ENCODE data around the gene DCTN2.
"Not testable (repeated sequence)": the region's sequence is repeated elsewhere in the genome, so short reads cannot be mapped to it uniquely, and the experiment has no call there.

The DCTN2 gene

DNA sequence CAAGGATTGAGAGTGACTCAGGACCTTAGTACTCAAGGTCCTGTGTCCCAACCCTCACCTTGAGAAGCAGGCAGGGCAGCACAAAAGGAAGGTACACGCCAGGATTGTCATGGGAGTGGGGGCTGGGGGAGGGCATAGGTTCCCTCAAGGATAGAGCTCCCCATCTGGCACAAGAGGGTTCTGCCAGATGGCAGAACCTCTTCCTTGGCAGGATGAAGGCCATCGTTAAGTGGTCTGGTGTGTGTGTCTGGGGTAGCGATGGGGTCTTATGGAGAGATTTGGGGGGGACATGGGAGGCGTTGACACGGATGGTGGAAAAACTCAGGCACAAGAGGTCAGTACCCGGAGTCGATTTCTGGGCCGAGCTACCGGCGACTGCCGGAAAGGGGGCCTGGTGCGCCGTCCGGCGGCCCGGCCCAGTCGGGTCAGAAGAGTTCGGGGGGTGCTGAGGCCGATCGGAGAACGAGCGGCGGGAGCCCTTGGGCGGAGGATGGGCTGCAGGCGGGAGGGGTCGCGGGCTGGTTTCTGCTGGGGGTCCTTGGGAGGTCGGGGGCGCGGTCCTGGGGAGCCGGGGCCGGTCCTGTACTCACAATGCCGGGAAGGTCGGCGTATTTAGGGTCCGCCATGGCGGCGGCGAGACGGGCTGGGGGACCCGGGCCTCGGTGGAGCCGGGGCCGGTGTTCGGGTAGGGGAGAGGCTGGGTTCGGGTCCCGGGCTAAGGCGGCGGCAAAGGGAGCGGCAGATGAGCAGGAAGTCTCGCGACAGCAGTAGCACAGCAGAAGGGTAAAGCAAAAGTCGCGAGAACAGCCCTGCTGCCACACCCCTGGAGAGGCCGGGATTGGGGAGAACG lies at the start of gene DCTN2:
Gene DCTN2 (minus strand): TSS at position 755 of the 850 bp plus-strand sequence. CDS start 129 bp downstream, at position 626.
- peak; percentile 98 for DNase-seq

DNA sequence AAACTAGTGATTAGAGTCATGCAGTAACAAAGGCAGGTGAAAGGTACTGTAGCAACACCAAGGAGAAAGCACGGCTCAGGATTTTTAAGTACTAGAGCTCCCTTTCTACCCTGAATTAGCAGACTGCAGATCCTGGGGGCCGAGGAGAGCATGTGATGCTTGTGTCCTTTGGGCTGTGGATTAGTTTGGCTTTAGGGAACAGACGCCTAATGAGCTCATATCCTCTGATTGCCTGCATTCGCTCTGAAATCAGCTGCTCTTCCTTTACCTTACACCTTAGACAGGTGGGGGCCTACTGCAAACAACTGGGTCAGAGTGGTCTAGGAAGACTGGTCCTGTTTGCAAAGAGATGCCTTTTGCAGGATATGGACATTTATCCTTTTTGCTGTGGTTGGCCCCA lies 46.2 kb upstream of the DCTN2 start:
- DNase-seq: no peak

GRCh38 chr12:57592551-57593165 lies 45.7 kb upstream of the DCTN2 start:
- DNase-seq: peak; percentile 30

DNA sequence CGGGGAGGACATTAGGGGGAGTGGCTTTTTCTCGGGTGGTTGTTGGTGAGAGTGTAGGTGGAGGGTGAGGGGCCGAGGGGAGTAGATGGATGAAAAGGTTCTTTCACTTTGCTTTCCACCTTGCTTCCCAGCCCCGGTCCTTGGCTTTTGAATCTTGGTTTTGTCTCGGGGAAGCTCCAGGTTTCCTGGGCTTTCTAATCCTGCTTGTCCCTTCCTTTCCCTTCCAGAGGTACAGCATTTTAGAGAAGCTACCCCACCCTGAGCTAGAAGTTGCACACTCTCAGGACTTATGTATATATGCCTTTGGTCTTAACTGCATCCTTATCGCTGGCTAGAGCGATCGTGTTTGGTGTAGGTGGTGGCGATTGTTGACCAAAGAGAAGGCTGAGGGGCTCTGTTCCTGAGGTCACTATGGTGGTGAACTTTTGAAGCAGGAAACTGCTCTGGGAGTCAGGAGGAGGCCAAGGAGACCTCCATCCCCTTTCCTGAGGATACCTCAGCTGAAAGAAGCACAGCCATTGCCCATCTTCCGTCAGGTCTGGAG lies 44.9 kb upstream of the DCTN2 start:
- no peak for DNase-seq

DNA sequence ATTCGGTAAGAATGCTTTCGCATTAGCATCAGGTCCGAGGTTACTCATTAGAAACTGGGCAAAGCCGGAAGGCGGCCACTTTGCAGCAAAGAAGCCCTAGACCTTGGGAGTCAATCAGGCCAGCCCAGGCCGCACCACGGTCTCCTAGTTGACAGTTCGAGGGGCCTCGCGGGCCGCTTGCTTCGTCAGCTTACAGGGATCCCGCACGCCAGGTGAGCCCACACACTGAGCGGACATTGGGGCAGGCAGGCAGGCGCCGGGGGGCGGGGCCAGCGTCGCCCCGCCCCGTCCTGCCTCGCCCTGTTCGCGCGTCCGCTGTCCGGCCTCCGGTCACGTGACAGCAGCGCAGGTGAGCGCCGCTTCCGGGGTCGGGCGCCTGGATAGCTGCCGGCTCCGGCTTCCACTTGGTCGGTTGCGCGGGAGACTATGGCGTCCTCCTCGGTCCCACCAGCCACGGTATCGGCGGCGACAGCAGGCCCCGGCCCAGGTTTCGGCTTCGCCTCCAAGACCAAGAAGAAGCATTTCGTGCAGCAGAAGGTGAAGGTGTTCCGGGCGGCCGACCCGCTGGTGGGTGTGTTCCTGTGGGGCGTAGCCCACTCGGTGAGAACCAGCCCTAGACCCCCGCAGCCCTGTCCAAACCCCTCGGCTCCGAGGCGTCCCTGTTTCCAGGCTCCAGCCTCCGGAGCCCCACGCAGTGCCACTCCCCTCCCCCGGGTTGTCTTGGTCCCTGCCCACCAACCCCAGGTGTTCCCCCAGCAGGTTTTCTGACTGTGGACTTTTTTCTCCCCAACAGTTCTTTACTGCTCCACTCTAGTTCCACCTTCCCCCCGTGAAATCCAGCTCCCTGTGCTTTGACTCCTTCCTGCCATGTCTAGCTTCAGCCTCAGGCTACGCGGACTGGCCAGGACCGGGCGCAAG lies 44.1 kb upstream of the DCTN2 start, which contains the start of gene PIP4K2C:
Gene PIP4K2C (plus strand): TSS at position 329 of the 918 bp plus-strand sequence. CDS start 98 bp downstream, at position 427.
- DNase-seq: peak; percentile 47

GRCh38 chr12:57590479-57590863 lies 43.5 kb upstream of the DCTN2 start:
- no peak for DNase-seq

DNA sequence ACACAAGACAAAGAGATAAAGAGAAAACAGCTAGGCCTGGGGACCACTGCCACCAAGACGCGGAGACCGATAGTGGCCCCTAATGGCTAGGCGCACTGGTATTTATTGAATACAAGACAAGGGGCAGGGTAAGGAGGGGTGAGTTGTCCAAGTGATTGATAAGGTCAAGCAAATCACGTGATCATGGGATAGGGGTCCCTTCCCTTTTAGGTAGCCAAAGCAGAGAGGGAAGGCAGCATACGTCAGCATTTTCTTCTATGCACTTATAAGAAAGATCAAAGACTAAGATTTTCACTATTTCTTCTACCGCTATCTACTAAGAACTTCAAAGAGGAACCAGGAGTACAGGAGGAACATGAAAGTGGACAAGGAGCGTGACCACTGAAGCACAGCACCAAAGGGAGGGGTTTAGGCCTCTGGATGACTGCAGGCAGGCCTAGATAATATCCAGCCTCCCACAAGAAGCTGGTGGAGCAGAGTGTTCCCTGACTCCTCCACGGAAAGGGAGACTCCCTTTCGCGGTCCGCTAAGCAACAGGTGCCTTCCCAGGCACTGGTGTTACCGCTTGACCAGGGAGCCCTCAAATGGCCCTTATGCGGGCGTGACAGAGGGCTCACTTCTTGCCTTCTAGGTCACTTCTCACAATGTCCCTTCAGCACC lies 42.1 kb upstream of the DCTN2 start:
- not testable (repeated sequence) for DNase-seq

DNA sequence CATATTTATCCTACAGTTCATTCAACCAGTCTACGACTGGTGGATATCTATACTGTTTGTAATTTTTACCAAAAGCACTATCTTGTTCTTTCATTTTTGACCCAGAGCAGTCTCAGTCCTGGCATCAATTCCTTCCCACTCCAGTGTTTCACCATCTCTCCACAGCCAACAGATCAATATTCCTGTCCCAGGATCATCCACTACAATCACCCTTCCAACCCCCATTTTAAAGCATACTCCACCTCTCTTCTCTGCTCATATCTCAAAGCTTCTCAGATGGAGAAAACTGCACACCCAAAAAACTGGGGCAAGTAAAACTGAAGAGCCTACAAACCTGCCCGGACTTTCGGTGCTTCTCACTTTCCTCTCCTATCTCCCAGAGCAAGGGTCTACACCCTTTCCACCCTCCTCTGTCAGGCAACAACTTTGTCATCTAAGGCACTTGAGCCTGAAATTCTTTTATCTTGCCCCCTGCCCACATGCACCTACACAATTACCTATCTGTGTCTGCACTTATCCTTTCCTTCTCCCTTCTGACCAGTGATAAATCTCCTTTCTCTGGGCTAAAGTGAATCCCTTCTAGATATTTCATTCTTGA lies 39.9 kb upstream of the DCTN2 start:
- DNase-seq: no peak

GRCh38 chr12:57586128-57586527 lies 39.1 kb upstream of the DCTN2 start:
- no peak for DNase-seq

GRCh38 chr12:57585156-57585555 lies 38.2 kb upstream of the DCTN2 start:
- DNase-seq: no peak

- DNase-seq: no peak
Observed at GRCh38 chr12:57584690-57585089, 37.7 kb upstream of the DCTN2 start.

DNA sequence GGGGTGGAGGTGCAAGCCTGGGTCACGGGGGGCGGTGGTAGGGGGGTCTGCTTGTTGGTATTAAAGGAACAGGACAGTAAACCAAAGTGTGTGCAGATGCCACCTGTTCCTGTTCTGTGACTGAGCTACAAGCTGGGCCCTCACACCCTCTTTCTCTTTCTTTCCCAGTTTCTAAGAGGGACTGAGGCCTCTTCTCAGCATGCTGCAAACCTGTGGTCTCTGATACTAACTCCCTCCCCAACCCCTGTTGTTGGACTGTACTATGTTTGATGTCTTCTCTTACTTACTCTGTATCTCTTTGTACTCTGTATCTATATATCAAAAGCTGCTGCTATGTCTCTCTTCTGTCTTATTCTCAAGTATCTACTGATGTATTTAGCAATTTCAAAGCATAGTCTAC lies 37.1 kb upstream of the DCTN2 start:
- DNase-seq: no peak

DNA sequence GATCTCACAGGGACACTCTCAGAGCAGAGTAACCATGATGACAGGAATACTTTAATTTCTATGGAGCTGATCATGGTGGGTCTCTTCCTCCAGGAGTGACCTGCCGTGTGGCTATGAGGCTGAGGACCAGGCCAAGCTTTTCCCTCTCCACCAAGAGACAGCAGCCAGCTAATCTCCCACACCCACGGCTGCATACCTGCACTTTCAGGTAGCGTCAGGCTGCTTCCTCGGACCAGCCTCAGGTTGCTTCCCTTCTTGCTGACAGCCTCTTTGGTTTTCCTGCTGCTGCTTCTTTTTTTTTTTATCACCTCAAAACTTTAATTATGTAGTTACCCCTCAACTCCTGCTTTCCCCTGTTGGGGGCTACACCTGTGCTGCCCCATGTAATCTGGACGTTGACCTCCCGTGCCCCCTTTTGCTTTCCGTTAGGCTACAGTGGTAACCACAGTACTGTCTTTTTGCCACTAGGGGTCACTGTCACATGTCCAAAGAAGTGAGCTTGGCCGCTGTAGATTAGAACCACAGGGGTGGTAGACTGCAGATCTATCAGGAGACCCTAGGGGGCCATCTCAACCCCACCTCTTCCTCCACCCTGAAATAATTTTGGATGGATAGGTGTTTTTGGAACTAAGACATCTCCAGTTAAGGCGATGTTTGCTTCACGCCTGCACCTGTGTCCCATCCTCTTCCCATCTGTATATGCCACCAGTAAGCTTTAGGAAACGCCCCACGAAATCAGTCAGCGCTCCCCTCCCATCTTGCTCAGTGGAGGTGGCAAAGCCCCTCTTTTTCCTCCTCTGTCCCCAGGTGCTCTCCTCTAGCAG lies 36.2 kb upstream of the DCTN2 start:
- DNase-seq: peak; percentile 82

GRCh38 chr12:57582440-57582839 lies 35.4 kb upstream of the DCTN2 start:
- DNase-seq: no peak

DNA sequence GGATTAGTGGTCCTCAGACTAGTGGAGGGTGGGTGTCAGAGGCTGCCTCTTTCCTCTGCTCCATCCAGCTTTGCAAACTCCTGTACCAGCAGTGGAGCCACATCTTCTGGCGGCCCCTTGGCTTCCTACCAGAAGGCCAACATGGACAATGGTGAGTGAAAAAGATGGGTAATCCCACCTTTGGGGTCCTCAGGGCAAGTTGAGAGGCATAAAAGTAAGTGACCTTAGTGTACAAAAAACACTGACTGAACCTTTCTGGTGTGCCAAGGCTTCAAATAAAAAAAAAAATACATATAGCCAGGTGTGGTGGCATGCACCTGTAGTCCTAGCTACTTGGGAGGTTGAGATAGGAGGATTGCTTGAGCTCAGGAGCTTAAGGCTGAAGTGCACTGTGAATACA lies 34.8 kb upstream of the DCTN2 start:
- no peak for DNase-seq

DNA sequence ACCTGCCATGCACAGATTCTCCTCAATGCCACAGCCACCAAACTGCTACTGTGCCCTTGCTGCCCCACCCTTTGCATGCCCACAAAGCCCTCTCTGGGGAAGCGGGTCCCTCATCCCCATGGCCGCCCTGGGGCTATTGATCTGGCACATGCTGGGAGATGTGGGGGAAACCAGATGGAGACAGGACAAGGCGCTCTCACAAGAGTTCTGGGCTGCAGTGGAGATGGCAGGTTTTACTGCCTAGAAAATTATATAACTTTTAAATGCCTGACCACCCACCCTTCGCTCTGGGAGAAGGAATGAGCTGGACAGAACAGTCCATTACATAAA lies 33.4 kb upstream of the DCTN2 start:
- no peak for DNase-seq

- DNase-seq: no peak
Observed at GRCh38 chr12:57579677-57580465, 32.9 kb upstream of the DCTN2 start.

GRCh38 chr12:57579011-57579410 lies 32.0 kb upstream of the DCTN2 start:
- DNase-seq: peak; percentile 25

DNA sequence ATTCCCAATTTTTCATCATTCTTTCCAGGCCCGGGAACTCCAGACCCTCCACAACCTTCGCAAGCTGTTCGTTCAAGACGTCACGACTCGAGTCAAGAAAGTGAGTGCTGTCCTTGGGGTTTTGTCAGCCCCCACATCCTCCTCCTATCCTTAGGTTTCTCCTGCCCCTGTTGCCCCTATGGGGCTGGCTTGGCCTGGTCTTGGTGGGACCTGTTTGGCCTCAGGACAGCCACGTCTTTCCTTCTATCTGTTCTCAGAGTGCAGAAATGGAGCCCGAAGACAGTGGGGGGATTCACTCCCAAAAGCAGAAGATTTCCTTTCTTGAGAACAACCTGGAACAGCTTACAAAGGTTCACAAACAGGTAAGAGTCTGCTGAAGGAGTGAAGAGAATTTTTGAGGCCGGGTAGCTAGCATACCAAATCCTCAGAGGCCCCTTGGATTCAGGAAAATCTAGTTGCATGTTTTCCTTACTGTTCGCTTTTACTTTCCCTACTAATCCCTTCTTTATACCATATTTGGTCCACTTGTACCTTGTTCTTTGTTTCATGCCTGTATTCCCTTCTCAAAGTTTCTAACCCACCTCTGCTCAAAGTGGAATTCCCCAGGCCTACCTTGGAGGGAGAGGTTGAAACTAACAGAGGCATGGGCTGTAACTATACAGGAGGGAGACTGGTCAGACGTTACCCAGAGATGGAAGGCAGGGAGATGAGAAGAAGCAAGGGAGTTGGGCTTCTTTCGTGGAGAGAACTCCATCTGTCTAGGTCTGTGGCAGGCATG lies 31.2 kb upstream of the DCTN2 start:
- no peak for DNase-seq

All from fibroblast of upper back skin (primary cell).